GM18526 (cell line): Measurements from ENCODE around the gene AHCYL2.

Experiments
- POLR2A ChIP-seq: IDR thresholded peaks from 3 replicates; pipeline ENCODE4 v1.6.1; 2011; ENCODE audit not compliant: insufficient read length; ENCODE audit errors: extremely low read depth

AHCYL2 gene

DNA sequence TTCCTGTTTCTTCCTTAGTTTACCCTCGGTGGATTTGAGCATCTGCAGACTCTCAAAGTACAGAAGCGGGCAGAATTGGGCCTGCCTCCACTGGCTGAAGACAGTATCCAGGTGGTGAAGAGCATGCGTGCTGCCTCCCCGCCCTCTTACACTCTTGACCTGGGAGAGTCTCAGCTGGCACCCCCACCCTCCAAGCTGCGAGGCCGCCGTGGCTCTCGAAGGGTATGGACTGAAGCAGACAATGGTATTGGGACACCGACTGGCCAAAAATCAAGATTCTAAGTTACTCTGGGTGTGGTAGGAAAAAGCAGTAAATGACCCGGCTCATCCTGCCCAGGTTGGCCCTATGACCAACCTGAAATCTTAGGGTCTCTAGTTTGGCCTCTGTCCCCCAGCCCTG lies 231.6 kb downstream of the AHCYL2 start:
- TF ChIP-seq POLR2A: no peak

DNA sequence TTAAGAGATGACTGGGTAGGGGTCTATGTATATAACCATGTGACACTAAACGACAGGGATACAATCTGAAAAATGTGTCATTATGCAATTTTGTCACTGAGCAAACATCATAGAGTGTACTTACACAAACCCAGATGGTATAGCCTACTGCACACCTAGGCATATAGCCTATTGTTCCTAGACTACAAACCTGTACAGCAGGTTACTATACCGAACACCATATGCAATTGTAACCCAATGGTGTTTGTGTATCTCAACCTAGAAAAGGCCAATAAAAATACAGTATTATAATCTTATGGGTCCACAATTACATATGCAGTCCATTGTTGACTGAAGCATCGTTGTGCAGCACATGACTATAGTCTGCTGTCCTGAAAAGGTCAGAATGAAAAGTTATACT lies 232.3 kb downstream of the AHCYL2 start:
- TF ChIP-seq POLR2A: no peak

DNA sequence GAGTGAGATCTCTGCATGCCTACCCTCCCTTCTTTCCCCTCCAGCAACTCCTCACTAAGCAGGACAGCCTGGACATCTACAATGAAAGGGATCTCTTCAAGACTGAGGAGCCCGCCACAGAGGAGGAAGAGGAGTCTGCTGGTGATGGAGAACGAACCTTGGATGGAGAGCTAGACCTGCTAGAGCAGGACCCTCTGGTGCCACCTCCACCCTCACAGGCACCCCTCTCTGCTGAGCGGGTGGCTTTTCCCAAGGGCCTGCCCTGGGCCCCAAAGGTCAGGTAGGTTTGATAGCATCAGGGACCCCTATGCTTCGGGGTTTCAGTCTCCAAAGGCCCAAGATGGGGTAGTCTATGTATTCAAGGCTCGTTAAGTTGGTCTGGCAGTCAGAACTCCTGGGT lies 233.3 kb downstream of the AHCYL2 start:
- no peak for TF ChIP-seq POLR2A

DNA sequence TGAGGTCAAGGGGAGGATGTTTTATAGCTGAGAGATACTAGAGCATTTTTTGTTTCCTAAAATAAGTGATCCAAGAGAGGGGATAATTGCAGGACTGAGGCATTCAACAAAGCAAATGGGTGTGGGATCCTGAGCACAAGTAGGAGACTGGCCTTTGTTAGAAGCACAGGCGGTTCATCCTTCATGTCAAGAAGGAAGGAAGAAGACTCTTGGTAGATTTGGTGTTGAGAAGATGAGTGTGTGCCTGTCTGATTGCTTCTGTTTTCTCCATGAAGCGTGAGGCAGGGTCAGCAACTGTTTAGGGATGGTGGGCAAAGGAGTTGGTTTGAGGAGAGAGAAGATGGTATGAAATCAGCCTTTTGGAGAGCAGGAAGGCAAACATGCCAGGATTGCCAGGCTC lies 237.0 kb downstream of the AHCYL2 start:
- no peak for TF ChIP-seq POLR2A

DNA sequence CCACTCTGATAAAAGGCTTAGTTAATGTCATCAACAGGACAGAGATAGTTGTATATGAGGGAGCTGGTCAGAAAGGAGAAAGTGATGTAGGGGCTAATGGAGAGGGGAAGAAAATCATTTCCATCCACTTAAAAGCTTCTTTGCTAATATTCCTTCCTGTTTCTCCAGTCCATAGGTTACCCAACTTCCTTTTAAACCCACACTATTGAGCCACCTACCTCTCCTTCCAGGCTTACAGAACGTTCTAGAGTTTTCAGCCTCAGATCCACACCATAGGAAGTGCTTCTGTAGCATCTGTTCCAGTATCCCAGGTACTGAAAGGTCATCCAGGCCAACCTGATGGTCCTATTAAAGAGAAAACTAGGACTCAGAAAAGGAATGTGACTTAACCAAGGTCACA lies 237.6 kb downstream of the AHCYL2 start:
- TF ChIP-seq POLR2A: no peak

DNA sequence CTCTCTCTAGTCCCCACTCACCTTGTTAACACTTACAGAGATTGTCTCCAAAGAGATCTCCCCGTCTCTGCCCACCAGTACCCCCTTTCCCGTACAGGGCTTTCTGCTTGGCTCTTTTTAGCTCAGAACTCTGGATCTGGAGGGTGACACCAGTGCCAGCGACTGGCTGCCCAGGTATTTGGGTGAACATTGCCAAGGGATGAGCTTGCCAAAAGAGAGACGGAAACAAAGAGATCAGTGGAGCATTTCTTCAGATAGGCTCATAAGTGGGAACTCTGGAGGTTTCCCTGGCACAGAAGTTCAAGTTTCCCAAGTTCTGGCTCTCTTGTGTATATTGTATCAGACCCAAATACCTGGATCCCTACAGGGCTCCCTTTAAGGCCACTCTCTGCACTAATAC lies 239.4 kb downstream of the AHCYL2 start:
- TF ChIP-seq POLR2A: no peak

- no peak for TF ChIP-seq POLR2A
Measured at GRCh38 chr7:129465080-129465479, 240.2 kb downstream of the AHCYL2 start.

- no peak for TF ChIP-seq POLR2A
Measured at GRCh38 chr7:129466796-129467195, 242.0 kb downstream of the AHCYL2 start.

- TF ChIP-seq POLR2A: no peak
Measured at GRCh38 chr7:129468087-129468486, 243.3 kb downstream of the AHCYL2 start.

DNA sequence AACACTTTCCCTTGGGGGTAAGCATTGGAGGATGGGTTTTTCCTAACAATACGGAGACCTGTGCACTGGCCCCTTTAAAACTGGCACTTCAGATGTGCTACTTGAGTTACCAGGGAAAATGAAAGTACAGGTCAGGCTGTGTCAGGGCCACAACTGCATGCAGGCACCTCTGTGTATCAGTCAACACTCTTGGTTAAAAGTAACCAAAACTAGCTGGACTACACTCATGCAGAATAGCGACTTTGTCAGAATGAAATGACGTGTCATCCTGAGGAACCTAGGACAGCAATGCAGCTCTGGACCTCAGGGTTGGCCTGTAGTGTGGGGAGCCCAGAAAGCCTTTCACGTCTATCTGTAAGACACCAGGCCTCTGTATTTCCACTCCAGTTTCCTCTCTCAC lies 243.7 kb downstream of the AHCYL2 start:
- no peak for TF ChIP-seq POLR2A

- no peak for TF ChIP-seq POLR2A
Measured at GRCh38 chr7:129469930-129470329, 245.1 kb downstream of the AHCYL2 start.

GRCh38 chr7:129470411-129470810 lies 245.6 kb downstream of the AHCYL2 start:
- TF ChIP-seq POLR2A: no peak

- no peak for TF ChIP-seq POLR2A
Measured at GRCh38 chr7:129471402-129471827, 246.6 kb downstream of the AHCYL2 start.
